Measurements from ENCODE around the gene SMARCA4.
"Not testable (repeated sequence)": the region's sequence is repeated elsewhere in the genome, so short reads cannot be mapped to it uniquely, and the experiment has no call there.

Gene SMARCA4

DNA sequence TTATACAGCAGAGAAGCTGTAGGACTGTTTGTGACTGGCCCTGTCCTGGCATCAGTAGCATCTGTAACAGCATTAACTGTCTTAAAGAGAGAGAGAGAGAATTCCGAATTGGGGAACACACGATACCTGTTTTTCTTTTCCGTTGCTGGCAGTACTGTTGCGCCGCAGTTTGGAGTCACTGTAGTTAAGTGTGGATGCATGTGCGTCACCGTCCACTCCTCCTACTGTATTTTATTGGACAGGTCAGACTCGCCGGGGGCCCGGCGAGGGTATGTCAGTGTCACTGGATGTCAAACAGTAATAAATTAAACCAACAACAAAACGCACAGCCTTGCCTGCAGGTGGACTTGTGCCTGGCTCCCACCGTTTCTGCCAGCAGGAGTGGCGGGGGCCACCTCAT, 101.1 kb downstream of the SMARCA4 start:
- H3K36me3 ChIP-seq (ENCODE audit: control insufficient read depth, insufficient read depth, low read length, severe bottlenecking) = peaks cover 32% of the 10 kb centered on the region
- no peak overlapping the region for H3K4me3 ChIP-seq (ENCODE audit: low read length)
- peaks cover 14% of the 10 kb centered on the region for H3K4me1 ChIP-seq (ENCODE audit: control insufficient read depth, insufficient read depth, low read length)
- H3K27me3 ChIP-seq (replicated peaks; ENCODE audit: control insufficient read depth, insufficient read depth, low read length) = no peaks in the 10 kb centered on the region
- no peak for DNase-seq (ENCODE audit: low read depth)
- no peak overlapping the region for H3K9ac ChIP-seq (ENCODE audit: low read length)
- H3K9me3 ChIP-seq (ENCODE audit: control insufficient read depth, low read length) = no peaks in the 10 kb centered on the region

DNA sequence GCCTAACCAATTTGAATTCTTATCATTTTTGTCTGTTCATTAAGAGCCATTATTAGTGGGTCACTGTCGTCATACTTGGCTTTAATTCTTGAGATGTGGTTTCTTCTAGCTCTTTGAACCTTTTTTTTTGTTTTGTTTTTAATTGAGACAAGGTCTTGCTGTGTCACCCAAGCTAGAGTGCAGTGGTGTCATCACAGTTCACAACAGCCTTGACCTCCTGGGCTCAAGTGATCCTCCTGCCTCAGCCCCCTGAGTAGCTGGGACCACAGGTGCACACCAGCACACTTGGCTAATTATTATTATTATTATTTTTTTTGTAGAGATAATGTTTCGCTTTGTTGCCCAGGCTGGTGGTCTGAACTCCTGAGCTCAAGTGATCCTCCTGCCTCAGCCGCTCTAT, 102.6 kb downstream of the SMARCA4 start:
- H3K27me3 ChIP-seq (replicated peaks; ENCODE audit: control insufficient read depth, insufficient read depth, low read length) = no peaks in the 10 kb centered on the region
- H3K36me3 ChIP-seq (ENCODE audit: control insufficient read depth, insufficient read depth, low read length, severe bottlenecking) = peaks cover 35% of the 10 kb centered on the region
- DNase-seq (ENCODE audit: low read depth) = no peak
- H3K9ac ChIP-seq (ENCODE audit: low read length) = no peak overlapping the region
- H3K9me3 ChIP-seq (ENCODE audit: control insufficient read depth, low read length) = no peaks in the 10 kb centered on the region
- no peak overlapping the region for H3K4me3 ChIP-seq (ENCODE audit: low read length)
- peaks cover 14% of the 10 kb centered on the region for H3K4me1 ChIP-seq (ENCODE audit: control insufficient read depth, insufficient read depth, low read length)

DNA sequence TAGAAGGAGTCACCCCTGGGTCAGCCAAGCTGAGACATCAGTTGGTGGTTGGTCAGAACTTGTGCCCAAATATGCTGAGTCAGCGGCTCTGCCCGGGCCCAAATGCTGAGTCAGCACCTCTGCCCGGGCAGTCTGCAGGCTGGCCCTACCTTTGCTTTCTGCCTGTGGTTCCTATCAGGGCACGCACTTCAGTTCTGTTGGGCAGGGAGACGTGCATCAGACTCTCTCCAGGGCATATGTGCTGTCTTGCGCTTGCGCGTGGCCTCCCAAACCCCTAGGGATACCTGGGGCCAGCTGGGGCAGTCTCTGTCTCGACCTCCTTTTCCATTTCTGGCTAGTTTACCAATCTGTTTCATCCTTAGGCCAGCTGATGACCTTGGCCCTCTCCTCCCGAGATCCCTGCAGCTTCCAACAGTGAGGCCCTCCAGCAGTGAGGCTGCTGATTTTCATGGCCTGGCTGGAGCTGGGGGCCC, 104.0 kb downstream of the SMARCA4 start:
- peaks cover 27% of the 10 kb centered on the region for H3K36me3 ChIP-seq (ENCODE audit: control insufficient read depth, insufficient read depth, low read length, severe bottlenecking)
- no peaks in the 10 kb centered on the region for H3K27me3 ChIP-seq (replicated peaks; ENCODE audit: control insufficient read depth, insufficient read depth, low read length)
- no peak for DNase-seq (ENCODE audit: low read depth)
- peaks cover 4% of the 10 kb centered on the region for H3K4me1 ChIP-seq (ENCODE audit: control insufficient read depth, insufficient read depth, low read length)
- H3K4me3 ChIP-seq (ENCODE audit: low read length) = no peak overlapping the region
- H3K9ac ChIP-seq (ENCODE audit: low read length) = no peak overlapping the region
- H3K9me3 ChIP-seq (ENCODE audit: control insufficient read depth, low read length) = no peaks in the 10 kb centered on the region

GRCh38 chr19:11066326-11066725, 105.5 kb downstream of the SMARCA4 start:
- Histone ChIP-seq H3K4me1 (ENCODE audit: control insufficient read depth, insufficient read depth, low read length) (peaks cover 4% of the 10 kb centered on the region), H3K27me3 (replicated peaks; ENCODE audit: control insufficient read depth, insufficient read depth, low read length) (no peaks in the 10 kb centered on the region), H3K4me3 (ENCODE audit: low read length) (no peak overlapping the region), H3K36me3 (ENCODE audit: control insufficient read depth, insufficient read depth, low read length, severe bottlenecking) (peaks cover 17% of the 10 kb centered on the region), H3K9me3 (ENCODE audit: control insufficient read depth, low read length) (no peaks in the 10 kb centered on the region), H3K9ac (ENCODE audit: low read length) (no peak overlapping the region)
- no peak for DNase-seq (ENCODE audit: low read depth)

- H3K4me1 ChIP-seq (ENCODE audit: control insufficient read depth, insufficient read depth, low read length) = peaks cover 4% of the 10 kb centered on the region
- no peaks in the 10 kb centered on the region for H3K9me3 ChIP-seq (ENCODE audit: control insufficient read depth, low read length)
- DNase-seq (ENCODE audit: low read depth) = no peak
- H3K9ac ChIP-seq (ENCODE audit: low read length) = no peak overlapping the region
- H3K4me3 ChIP-seq (ENCODE audit: low read length) = no peak overlapping the region
- H3K36me3 ChIP-seq (ENCODE audit: control insufficient read depth, insufficient read depth, low read length, severe bottlenecking) = peaks cover 7% of the 10 kb centered on the region
- no peaks in the 10 kb centered on the region for H3K27me3 ChIP-seq (replicated peaks; ENCODE audit: control insufficient read depth, insufficient read depth, low read length)
Measured at GRCh38 chr19:11067356-11068113, 106.7 kb downstream of the SMARCA4 start.

DNA sequence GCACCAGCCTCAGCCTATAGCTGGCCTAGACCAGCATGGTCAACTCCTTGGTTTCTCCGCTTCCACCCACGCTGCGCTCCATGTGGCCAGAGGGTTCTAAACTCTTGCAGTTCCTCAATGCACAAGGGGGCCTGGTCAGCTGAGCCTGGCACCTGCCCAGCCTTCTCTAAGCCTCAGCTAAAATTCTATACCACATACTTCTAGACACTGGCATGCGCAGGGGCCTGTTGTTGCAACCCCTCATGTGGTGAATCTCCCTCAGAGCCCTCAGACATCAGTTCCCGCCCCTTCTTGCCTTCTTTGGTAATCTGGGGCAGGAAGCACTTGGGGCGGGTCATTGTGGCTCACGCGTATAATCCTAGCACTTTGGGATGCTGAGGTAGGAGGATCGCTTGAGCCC, 108.7 kb downstream of the SMARCA4 start:
- H3K4me3 ChIP-seq (ENCODE audit: low read length) = no peak overlapping the region
- H3K27me3 ChIP-seq (replicated peaks; ENCODE audit: control insufficient read depth, insufficient read depth, low read length) = no peaks in the 10 kb centered on the region
- no peaks in the 10 kb centered on the region for H3K9me3 ChIP-seq (ENCODE audit: control insufficient read depth, low read length)
- H3K9ac ChIP-seq (ENCODE audit: low read length) = no peak overlapping the region
- peaks cover 7% of the 10 kb centered on the region for H3K36me3 ChIP-seq (ENCODE audit: control insufficient read depth, insufficient read depth, low read length, severe bottlenecking)
- peaks cover 4% of the 10 kb centered on the region for H3K4me1 ChIP-seq (ENCODE audit: control insufficient read depth, insufficient read depth, low read length)
- DNase-seq (ENCODE audit: low read depth) = no peak

- Histone ChIP-seq H3K27me3 (replicated peaks; ENCODE audit: control insufficient read depth, insufficient read depth, low read length) (no peaks in the 10 kb centered on the region), H3K36me3 (ENCODE audit: control insufficient read depth, insufficient read depth, low read length, severe bottlenecking) (peaks cover 7% of the 10 kb centered on the region), H3K9ac (ENCODE audit: low read length) (no peak overlapping the region)
Measured at GRCh38 chr19:11070123-11070522, 109.3 kb downstream of the SMARCA4 start.

GRCh38 chr19:11073568-11073967, 112.7 kb downstream of the SMARCA4 start:
- Histone ChIP-seq H3K4me1 (ENCODE audit: control insufficient read depth, insufficient read depth, low read length) (peaks cover 4% of the 10 kb centered on the region), H3K9me3 (ENCODE audit: control insufficient read depth, low read length) (no peaks in the 10 kb centered on the region), H3K36me3 (ENCODE audit: control insufficient read depth, insufficient read depth, low read length, severe bottlenecking) (no peaks in the 10 kb centered on the region), H3K9ac (ENCODE audit: low read length) (no peak overlapping the region), H3K27me3 (replicated peaks; ENCODE audit: control insufficient read depth, insufficient read depth, low read length) (no peaks in the 10 kb centered on the region), H3K4me3 (ENCODE audit: low read length) (no peak overlapping the region)
- DNase-seq (ENCODE audit: low read depth) = no peak

More at GRCh38 chr19:11070123-11070522, 109.3 kb downstream of the SMARCA4 start:
- Histone ChIP-seq H3K4me1 (ENCODE audit: control insufficient read depth, insufficient read depth, low read length) (peaks cover under 1% of the 10 kb centered on the region), H3K9me3 (ENCODE audit: control insufficient read depth, low read length) (no peaks in the 10 kb centered on the region), H3K4me3 (ENCODE audit: low read length) (no peak overlapping the region)
- DNase-seq (ENCODE audit: low read depth) = no peak

DNA sequence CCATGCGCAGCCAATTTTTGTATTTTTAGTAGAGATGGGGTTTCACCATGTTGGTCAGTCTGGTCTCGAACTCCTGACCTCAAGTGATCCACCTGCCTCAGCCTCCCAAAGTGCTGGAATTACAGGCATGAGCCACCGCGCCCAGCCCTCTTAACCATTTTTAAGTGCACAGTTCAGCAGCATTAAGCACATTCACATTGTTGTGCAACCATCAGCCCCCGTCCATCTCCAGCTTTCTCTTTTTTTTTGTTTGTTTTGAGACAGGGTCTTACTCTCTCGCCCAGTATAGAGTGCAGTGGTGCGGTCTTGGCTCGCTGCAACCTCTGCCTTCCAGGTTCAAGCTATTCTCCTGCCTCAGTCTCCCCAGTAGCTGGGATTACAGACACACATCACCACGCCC, 116.0 kb downstream of the SMARCA4 start:
- H3K9ac ChIP-seq (ENCODE audit: low read length); H3K4me3 ChIP-seq (ENCODE audit: low read length); H3K4me1 ChIP-seq (ENCODE audit: control insufficient read depth, insufficient read depth, low read length); DNase-seq (ENCODE audit: low read depth); H3K36me3 ChIP-seq (ENCODE audit: control insufficient read depth, insufficient read depth, low read length, severe bottlenecking); H3K27me3 ChIP-seq (replicated peaks; ENCODE audit: control insufficient read depth, insufficient read depth, low read length); H3K9me3 ChIP-seq (ENCODE audit: control insufficient read depth, low read length): not testable (repeated sequence)

DNA sequence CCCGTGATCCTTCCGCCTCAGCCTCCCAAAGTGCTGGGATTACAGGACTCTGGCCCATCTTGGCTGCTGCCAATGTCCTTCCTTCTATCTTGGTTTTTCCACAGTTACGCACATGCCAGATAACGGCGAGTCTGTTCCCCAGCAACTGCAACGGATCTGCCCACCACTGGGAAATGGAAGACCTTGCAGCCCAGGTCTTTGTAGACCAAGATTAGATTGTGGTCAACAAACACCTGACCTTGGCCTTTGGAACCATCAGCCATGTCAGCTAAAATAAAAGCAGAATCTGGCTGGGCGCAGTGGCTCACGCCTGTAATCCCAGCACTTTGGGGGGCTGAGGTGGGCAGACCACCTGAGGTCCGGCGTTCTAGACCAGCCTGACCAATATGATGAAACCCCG, 118.1 kb downstream of the SMARCA4 start:
- H3K9me3 ChIP-seq (ENCODE audit: control insufficient read depth, low read length) = no peaks in the 10 kb centered on the region
- no peaks in the 10 kb centered on the region for H3K36me3 ChIP-seq (ENCODE audit: control insufficient read depth, insufficient read depth, low read length, severe bottlenecking)
- peaks cover 5% of the 10 kb centered on the region for H3K4me1 ChIP-seq (ENCODE audit: control insufficient read depth, insufficient read depth, low read length)
- H3K27me3 ChIP-seq (replicated peaks; ENCODE audit: control insufficient read depth, insufficient read depth, low read length) = no peaks in the 10 kb centered on the region
- no peak overlapping the region for H3K9ac ChIP-seq (ENCODE audit: low read length)
- H3K4me3 ChIP-seq (ENCODE audit: low read length) = no peak overlapping the region
- no peak for DNase-seq (ENCODE audit: low read depth)

GRCh38 chr19:11079999-11080398, 119.2 kb downstream of the SMARCA4 start:
- H3K36me3 ChIP-seq (ENCODE audit: control insufficient read depth, insufficient read depth, low read length, severe bottlenecking) = no peaks in the 10 kb centered on the region
- no peak overlapping the region for H3K9ac ChIP-seq (ENCODE audit: low read length)
- H3K4me3 ChIP-seq (ENCODE audit: low read length) = no peak overlapping the region
- no peaks in the 10 kb centered on the region for H3K27me3 ChIP-seq (replicated peaks; ENCODE audit: control insufficient read depth, insufficient read depth, low read length)
- peaks cover 15% of the 10 kb centered on the region for H3K4me1 ChIP-seq (ENCODE audit: control insufficient read depth, insufficient read depth, low read length)
- DNase-seq (ENCODE audit: low read depth) = no peak
- H3K9me3 ChIP-seq (ENCODE audit: control insufficient read depth, low read length) = no peaks in the 10 kb centered on the region

All from adipocyte (in vitro differentiated cells).